ENCODE data around the gene GRPEL2.

DNA sequence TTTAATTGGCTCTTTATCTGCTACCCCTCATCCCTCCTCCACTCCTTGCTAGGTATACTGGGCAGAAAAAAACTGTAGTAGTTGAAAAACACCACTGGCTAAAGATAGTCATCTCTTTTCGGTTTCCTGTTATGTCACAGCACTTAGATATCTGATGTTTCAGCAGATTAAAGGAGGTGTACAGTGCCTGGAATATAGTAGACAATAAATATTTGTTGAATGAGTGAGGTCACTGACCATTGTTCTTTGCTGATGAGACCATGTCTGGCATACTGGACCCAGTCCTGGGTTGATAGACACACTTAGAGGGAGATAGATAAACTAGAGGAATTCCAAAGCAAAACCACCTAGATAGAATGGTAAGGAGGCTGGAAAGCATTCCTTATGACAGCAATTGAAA, 3.2 kb downstream of the GRPEL2 start:
- TF ChIP-seq, protein P1, sequence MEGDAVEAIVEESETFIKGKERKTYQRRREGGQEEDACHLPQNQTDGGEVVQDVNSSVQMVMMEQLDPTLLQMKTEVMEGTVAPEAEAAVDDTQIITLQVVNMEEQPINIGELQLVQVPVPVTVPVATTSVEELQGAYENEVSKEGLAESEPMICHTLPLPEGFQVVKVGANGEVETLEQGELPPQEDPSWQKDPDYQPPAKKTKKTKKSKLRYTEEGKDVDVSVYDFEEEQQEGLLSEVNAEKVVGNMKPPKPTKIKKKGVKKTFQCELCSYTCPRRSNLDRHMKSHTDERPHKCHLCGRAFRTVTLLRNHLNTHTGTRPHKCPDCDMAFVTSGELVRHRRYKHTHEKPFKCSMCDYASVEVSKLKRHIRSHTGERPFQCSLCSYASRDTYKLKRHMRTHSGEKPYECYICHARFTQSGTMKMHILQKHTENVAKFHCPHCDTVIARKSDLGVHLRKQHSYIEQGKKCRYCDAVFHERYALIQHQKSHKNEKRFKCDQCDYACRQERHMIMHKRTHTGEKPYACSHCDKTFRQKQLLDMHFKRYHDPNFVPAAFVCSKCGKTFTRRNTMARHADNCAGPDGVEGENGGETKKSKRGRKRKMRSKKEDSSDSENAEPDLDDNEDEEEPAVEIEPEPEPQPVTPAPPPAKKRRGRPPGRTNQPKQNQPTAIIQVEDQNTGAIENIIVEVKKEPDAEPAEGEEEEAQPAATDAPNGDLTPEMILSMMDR (IDR thresholded peaks at IDR 0.05; ENCODE audit: insufficient read depth, low read length, poor library complexity, severe bottlenecking) = no peak
- no peak for TF ChIP-seq EZH2phosphoT487 (conservative IDR thresholded peaks at IDR 0.05; ENCODE audit: low read length)
